ENCODE measurements around the gene LAMA5. TPM values are rescaled to one million over a fixed set of nuclear protein-coding genes. Genes with fewer than 3 reads are reported as not detected.

LAMA5 gene
- polyA plus RNA-seq, 1 of the 3 experiments (the other 2 are of a cell fraction) = 27.2 TPM

GRCh38 chr20:62328684-62329388, 38.3 kb downstream of the LAMA5 start:
- Histone ChIP-seq H4K20me1 (ENCODE audit: insufficient read depth) (no peaks in the 10 kb centered on the region), H3K4me2 (no peak overlapping the region), H3K9me3 (no peaks in the 10 kb centered on the region), H3K27ac (ENCODE audit: low read depth in 2 of 2, low read length in 1 of 2) (no peak overlapping the region), H3K4me1 (ENCODE audit: control insufficient read depth in 1 of 2, insufficient read depth in 2 of 2, low read depth in 1 of 2, low read length in 1 of 2) (no peaks in the 10 kb centered on the region), H3K9me2 (no peaks in the 10 kb centered on the region), H2AFZ (ENCODE audit: low read depth) (no peak overlapping the region), H3K4me3 (ENCODE audit: low read depth in 2 of 2, low read length in 1 of 2) (no peak overlapping the region), H3K79me2 (ENCODE audit: insufficient read depth) (no peaks in the 10 kb centered on the region), H3K36me3 (replicated peaks in 1 of 2; ENCODE audit: control insufficient read depth in 1 of 2, insufficient read depth in 2 of 2, low read length in 1 of 2) (peaks cover 0 to 77% of the 10 kb centered on the region in 2 experiments), H3K27me3 (ENCODE audit: insufficient read depth) (no peaks in the 10 kb centered on the region), H3K9ac (no peak overlapping the region), H3F3A (replicated peaks; ENCODE audit: insufficient read depth) (no peaks in the 10 kb centered on the region)
- DNase-seq = no peak
- POLR2A ChIA-PET = no interaction called here
- WGBS (ENCODE audit: low lambda C conversion rate) = 95% methylated on average over 18 of the region's 26 CpGs
- TF ChIP-seq MAX (IDR thresholded peaks at IDR 0.05; ENCODE audit: low read depth) (no peak), REST (IDR thresholded peaks at IDR 0.05; ENCODE audit: low read depth, low read length) (no peak), SMC3 (IDR thresholded peaks at IDR 0.05; ENCODE audit: low read depth, low read length) (no peak)
- CTCF ChIA-PET = interaction anchor here (0.8 to 1.0 kb wide), 2 partner anchors 27 to 54 kb away, joined by 3 read pairs; no protein-coding TSS in a partner anchor

GRCh38 chr20:62327726-62328495, 39.2 kb downstream of the LAMA5 start:
- Histone ChIP-seq H3K4me2 (no peak overlapping the region), H3K36me3 (replicated peaks in 1 of 2; ENCODE audit: control insufficient read depth in 1 of 2, insufficient read depth in 2 of 2, low read length in 1 of 2) (peaks cover 0 to 80% of the 10 kb centered on the region in 2 experiments), H3K27me3 (ENCODE audit: insufficient read depth) (no peaks in the 10 kb centered on the region), H3K4me1 (ENCODE audit: control insufficient read depth in 1 of 2, insufficient read depth in 2 of 2, low read depth in 1 of 2, low read length in 1 of 2) (no peaks in the 10 kb centered on the region), H3K9me2 (no peaks in the 10 kb centered on the region), H4K20me1 (ENCODE audit: insufficient read depth) (no peaks in the 10 kb centered on the region), H3F3A (replicated peaks; ENCODE audit: insufficient read depth) (no peaks in the 10 kb centered on the region), H3K79me2 (ENCODE audit: insufficient read depth) (no peaks in the 10 kb centered on the region), H2AFZ (ENCODE audit: low read depth) (no peak overlapping the region), H3K9ac (no peak overlapping the region), H3K27ac (ENCODE audit: low read depth in 2 of 2, low read length in 1 of 2) (no peak overlapping the region), H3K9me3 (no peaks in the 10 kb centered on the region), H3K4me3 (ENCODE audit: low read depth in 2 of 2, low read length in 1 of 2) (no peak overlapping the region)
- CTCF ChIA-PET = interaction anchor here (1.0 kb wide), 1 partner anchor 55 kb away, joined by 3 read pairs; no protein-coding TSS in a partner anchor
- POLR2A ChIA-PET = no interaction called here
- WGBS (ENCODE audit: low lambda C conversion rate) = 88% methylated on average over 11 of the region's 33 CpGs
- TF ChIP-seq SIN3A (IDR thresholded peaks at IDR 0.05; ENCODE audit: borderline replicate concordance, low read depth, low read length) (no peak), USF1 (IDR thresholded peaks at IDR 0.05; ENCODE audit: borderline replicate concordance, low read depth) (no peak), SMC3 (IDR thresholded peaks at IDR 0.05; ENCODE audit: low read depth, low read length) (no peak)
- no peak for DNase-seq
